Loucy (cell line): ENCODE data around the gene PHRF1.

ENCODE experiments used
- H2AFZ ChIP-seq: fragments of 200-600 bp; sonication (generic); 2 replicates; pipeline ENCODE4 v1.6.0; 2016; ENCODE audit warnings: antibody characterized with exemption, mild to moderate bottlenecking, low read length, moderate library complexity
- H3F3A ChIP-seq: fragments of 200-600 bp; 2 replicates; pipeline ENCODE4 v1.6.0; 2016; ENCODE audit warnings: antibody characterized with exemption, low read depth, mild to moderate bottlenecking
- H3K27me3 ChIP-seq: fragments of 200-600 bp; sonication (generic); 2 replicates; pipeline ENCODE4 v1.6.1; 2014; ENCODE audit warnings: low read length, mild to moderate bottlenecking; ENCODE audit not compliant: insufficient read depth, poor library complexity, severe bottlenecking
- H3K36me3 ChIP-seq: fragments of 200-600 bp; sonication (generic); 2 replicates; pipeline ENCODE4 v1.6.1; 2016; ENCODE audit warnings: low read length; ENCODE audit not compliant: insufficient read depth
- H3K4me1 ChIP-seq: fragments of 200-600 bp; sonication (generic); 2 replicates; pipeline ENCODE4 v1.5.1; 2014; ENCODE audit warnings: low read length, mild to moderate bottlenecking; ENCODE audit not compliant: insufficient read depth, poor library complexity, severe bottlenecking
- H3K4me2 ChIP-seq: fragments of 200-600 bp; sonication (generic); 2 replicates; pipeline ENCODE4 v1.6.0; 2014; ENCODE audit warnings: antibody characterized with exemption, low read length, low read depth, mild to moderate bottlenecking; ENCODE audit not compliant: poor library complexity, severe bottlenecking
- H3K4me3 ChIP-seq: fragments of 200-600 bp; sonication (generic); 2 replicates; pipeline ENCODE4 v1.5.1; 2014; ENCODE audit warnings: low read length, mild to moderate bottlenecking, mixed read lengths; ENCODE audit not compliant: poor library complexity, severe bottlenecking
- H3K79me2 ChIP-seq: fragments of 200-600 bp; sonication (generic); 2 replicates; pipeline ENCODE4 v1.6.1; 2014; ENCODE audit warnings: low read length; ENCODE audit not compliant: insufficient read depth
- H3K9ac ChIP-seq: fragments of 200-600 bp; sonication (generic); 2 replicates; pipeline ENCODE4 v1.6.0; 2014; ENCODE audit warnings: mild to moderate bottlenecking, low read depth, low read length, moderate library complexity; ENCODE audit not compliant: poor library complexity, severe bottlenecking
- H3K9me2 ChIP-seq: fragments of 200-600 bp; sonication (generic); replicated peaks from 2 replicates; pipeline ENCODE4 v1.6.1; 2016; ENCODE audit warnings: low read depth, low read length, mixed read lengths
- H3K9me3 ChIP-seq: fragments of 200-600 bp; sonication (generic); 2 replicates; pipeline ENCODE4 v1.6.1; 2014; ENCODE audit warnings: mild to moderate bottlenecking, antibody characterized with exemption, low read length, low read depth; ENCODE audit not compliant: insufficient read depth
- H4K20me1 ChIP-seq: fragments of 200-600 bp; sonication (generic); 2 replicates; pipeline ENCODE4 v1.6.0; 2014; ENCODE audit warnings: antibody characterized with exemption, low read length, mild to moderate bottlenecking; ENCODE audit not compliant: insufficient read depth, poor library complexity, severe bottlenecking
- CTCF ChIP-seq: fragments of 200-600 bp; sonication (generic); conservative IDR thresholded peaks from 2 replicates; pipeline ENCODE4 v1.5.1; 2014; ENCODE audit warnings: mild to moderate bottlenecking, antibody characterized with exemption, low read length
- EZH2phosphoT487 ChIP-seq: fragments of 200-600 bp; IDR thresholded peaks from 2 replicates; pipeline ENCODE4 v1.6.1; 2018; ENCODE audit warnings: antibody characterized with exemption, mild to moderate bottlenecking, moderate library complexity, borderline replicate concordance

PHRF1 gene

GRCh38 chr11:574632-575312 lies 1.5 kb upstream of the PHRF1 start:
- no peak for TF ChIP-seq EZH2phosphoT487
- TF ChIP-seq CTCF = no peak
- Histone ChIP-seq H3K4me3 (peak overlapping the region; percentile 79), H4K20me1 (peaks cover 31% of the 10 kb centered on the region), H3K36me3 (no peaks in the 10 kb centered on the region), H3K4me1 (peaks cover 30% of the 10 kb centered on the region), H3F3A (no peaks in the 10 kb centered on the region), H3K27me3 (no peaks in the 10 kb centered on the region), H3K9me2 (no peaks in the 10 kb centered on the region), H3K79me2 (peaks cover 32% of the 10 kb centered on the region), H3K9me3 (no peaks in the 10 kb centered on the region), H3K9ac (no peak overlapping the region), H2AFZ (no peak overlapping the region), H3K4me2 (peak overlapping the region; percentile 83)

- no peak for TF ChIP-seq EZH2phosphoT487
- no peak for TF ChIP-seq CTCF
- H3K4me1 ChIP-seq = peaks cover 34% of the 10 kb centered on the region
Observed at GRCh38 chr11:575313-575995, 816 bp upstream of the PHRF1 start.

GRCh38 chr11:576811-577610 lies 741 bp downstream of the PHRF1 start:
- H4K20me1 ChIP-seq = peaks cover 52% of the 10 kb centered on the region
- no peak overlapping the region for H2AFZ ChIP-seq

More at GRCh38 chr11:575313-575995, 816 bp upstream of the PHRF1 start:
- Histone ChIP-seq H2AFZ (peak overlapping the region; percentile 87), H3K4me2 (peak overlapping the region; percentile 83), H3K4me3 (peak overlapping the region; percentile 79), H3K36me3 (no peaks in the 10 kb centered on the region), H3K9me2 (no peaks in the 10 kb centered on the region), H3K9me3 (no peaks in the 10 kb centered on the region), H3K27me3 (no peaks in the 10 kb centered on the region), H3K9ac (no peak overlapping the region), H3F3A (no peaks in the 10 kb centered on the region), H3K79me2 (peaks cover 39% of the 10 kb centered on the region), H4K20me1 (peaks cover 38% of the 10 kb centered on the region)

More at GRCh38 chr11:576811-577610, 741 bp downstream of the PHRF1 start:
- H3K9me2 ChIP-seq = no peaks in the 10 kb centered on the region
- peaks cover 35% of the 10 kb centered on the region for H3K4me1 ChIP-seq
- peaks cover 55% of the 10 kb centered on the region for H3K79me2 ChIP-seq
- peaks cover 7% of the 10 kb centered on the region; the same call in 1 of the 2 replicates for H3K36me3 ChIP-seq
- no peaks in the 10 kb centered on the region for H3K9me3 ChIP-seq
- H3K9ac ChIP-seq = peak overlapping the region; percentile 97
- TF ChIP-seq CTCF (no peak), EZH2phosphoT487 (no peak)
- H3K4me2 ChIP-seq = peak overlapping the region; percentile 100
- no peaks in the 10 kb centered on the region for H3K27me3 ChIP-seq
- H3K4me3 ChIP-seq = peak overlapping the region; percentile 93
- no peaks in the 10 kb centered on the region for H3F3A ChIP-seq
